Hematopoietic multipotent progenitor cell (in vitro differentiated cells): Measurements from ENCODE around the gene LCN6. TPM values are rescaled to one million over a fixed set of nuclear protein-coding genes. Genes with fewer than 3 reads are reported as not detected.

ENCODE experiments used
- DNase-seq, 3 donors: peaks; one replicate each; pipeline ENCODE4 v3.0.0-alpha.2; 2011 to 2015; ENCODE audit warnings: low read depth in 2 of 3, low spot score in 2 of 3
- total RNA-seq: library from RNA; depleted of rRNA; stranded (reverse); fragments of >200 nt; gene quantifications from one replicate; pipeline ENCODE4 v1.2.3, GENCODE V29; 2012

LCN6 gene
- total RNA-seq, 1 donor: 0.81 TPM

- peak; percentile 88 to 96 (median 88) for DNase-seq
These were observed 20.2 kb downstream of the LCN6 start for GRCh38 chr9:136728080-136728547.

- DNase-seq: peak in 2 of 3 donors; percentile 70 to 80
These were observed 21.6 kb downstream of the LCN6 start for GRCh38 chr9:136726631-136727191.

DNA sequence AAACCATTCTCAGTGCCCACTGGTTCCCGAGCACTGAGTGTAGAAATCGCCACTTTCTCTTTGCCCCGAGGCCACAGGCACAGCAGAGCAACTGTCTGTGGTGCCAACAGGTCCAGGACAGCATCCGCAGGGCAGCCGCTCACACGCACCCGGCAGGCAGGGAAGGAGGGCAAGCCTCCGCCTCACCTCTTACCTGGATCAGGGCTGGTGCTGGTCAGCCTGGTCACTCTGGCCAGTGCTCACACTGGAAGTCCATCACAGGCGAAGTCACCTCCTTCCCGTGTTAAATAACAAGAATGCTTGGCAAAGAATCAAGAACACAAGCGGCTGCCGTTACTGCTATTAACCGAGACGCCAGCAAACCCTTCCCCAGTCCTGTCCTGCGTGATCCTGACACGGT is 22.2 kb downstream of the LCN6 start:
- no peak for DNase-seq

GRCh38 chr9:136725612-136726011 is 22.7 kb downstream of the LCN6 start:
- DNase-seq: no peak

DNA sequence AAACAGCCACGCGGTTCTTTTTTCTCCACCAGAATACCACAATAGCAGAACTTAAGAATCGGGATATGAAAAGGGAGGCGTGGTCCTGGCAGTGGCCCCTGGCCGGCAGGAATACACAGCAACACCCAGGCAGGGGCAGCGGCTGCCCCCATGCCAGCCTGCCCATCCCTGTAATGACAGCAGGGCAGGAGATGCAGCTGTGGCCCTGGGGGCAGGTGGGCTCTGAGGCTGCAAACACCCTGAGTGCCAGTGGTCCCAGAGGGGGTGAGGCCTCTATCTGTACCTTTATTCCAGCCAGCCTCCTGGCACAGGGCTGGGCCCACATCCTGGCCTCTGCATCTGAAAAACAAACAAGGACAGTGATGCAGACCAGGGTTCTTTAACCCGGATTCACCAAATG is 23.6 kb downstream of the LCN6 start:
- no peak for DNase-seq

GRCh38 chr9:136723989-136724388 is 24.3 kb downstream of the LCN6 start:
- DNase-seq: no peak

- no peak for DNase-seq
These were observed 24.9 kb downstream of the LCN6 start for GRCh38 chr9:136723362-136723976.

DNA sequence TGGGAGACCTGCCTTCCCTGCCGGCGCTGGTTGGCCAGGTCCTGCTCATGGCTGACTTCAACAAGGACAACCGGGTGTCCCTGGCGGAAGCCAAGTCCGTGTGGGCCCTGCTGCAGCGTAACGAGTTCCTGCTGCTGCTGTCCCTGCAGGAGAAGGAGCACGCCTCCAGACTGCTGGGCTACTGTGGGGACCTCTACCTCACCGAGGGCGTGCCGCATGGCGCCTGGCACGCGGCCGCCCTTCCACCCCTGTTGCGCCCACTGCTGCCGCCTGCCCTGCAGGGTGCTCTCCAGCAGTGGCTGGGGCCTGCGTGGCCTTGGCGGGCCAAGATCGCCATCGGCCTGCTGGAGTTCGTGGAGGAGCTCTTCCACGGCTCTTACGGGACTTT is 25.4 kb downstream of the LCN6 start:
- no peak for DNase-seq

DNA sequence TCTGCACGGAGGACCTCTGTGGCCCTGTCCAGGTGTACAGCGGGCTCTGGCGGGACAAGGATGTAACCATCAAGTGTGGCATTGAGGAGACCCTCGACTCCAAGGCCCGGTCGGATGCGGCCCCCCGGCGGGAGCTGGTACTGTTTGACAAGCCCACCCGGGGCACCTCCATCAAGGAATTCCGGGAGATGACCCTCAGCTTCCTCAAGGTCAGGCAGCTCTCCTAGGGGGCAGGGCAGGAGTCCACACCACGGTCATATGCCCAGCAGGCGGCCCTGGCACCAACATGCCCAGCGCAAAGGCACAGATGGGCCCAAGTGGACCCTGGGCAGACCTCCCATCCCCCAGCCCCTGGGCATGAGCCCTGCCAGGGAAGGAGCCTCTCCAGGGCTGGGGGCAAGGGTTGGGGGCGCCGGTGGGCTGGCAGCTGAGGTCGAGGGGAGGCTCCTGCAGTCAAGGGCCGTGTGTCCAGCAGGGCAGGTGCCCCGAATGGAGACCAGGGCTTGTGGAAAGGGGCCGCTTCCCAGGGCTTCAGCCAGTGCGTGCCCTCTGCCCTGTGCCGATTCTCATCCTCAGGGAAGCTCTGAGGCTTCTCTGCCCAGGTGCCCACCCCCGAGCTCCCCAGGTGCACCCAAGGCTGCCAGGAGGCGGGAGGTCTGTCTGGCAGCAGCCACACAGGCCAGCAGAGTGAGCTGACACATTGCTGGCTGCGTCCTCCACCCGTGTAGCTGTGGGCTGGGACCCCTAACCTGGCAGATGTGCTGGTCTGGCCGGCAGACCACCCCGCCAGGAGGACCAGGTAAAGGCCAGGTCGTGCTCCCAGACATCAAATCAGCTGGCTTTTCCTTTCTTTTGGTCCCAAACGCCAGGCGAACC is 26.0 kb downstream of the LCN6 start:
- no peak for DNase-seq

- no peak for DNase-seq
These were observed 26.8 kb downstream of the LCN6 start for GRCh38 chr9:136721339-136722092.

- DNase-seq: no peak
These were observed 27.4 kb downstream of the LCN6 start for GRCh38 chr9:136720898-136721338.

- no peak for DNase-seq
These were observed 28.0 kb downstream of the LCN6 start for GRCh38 chr9:136720251-136720897.

GRCh38 chr9:136719195-136719880 is 29.0 kb downstream of the LCN6 start:
- DNase-seq: peak in 2 of 3 donors; percentile 56 to 68

DNA sequence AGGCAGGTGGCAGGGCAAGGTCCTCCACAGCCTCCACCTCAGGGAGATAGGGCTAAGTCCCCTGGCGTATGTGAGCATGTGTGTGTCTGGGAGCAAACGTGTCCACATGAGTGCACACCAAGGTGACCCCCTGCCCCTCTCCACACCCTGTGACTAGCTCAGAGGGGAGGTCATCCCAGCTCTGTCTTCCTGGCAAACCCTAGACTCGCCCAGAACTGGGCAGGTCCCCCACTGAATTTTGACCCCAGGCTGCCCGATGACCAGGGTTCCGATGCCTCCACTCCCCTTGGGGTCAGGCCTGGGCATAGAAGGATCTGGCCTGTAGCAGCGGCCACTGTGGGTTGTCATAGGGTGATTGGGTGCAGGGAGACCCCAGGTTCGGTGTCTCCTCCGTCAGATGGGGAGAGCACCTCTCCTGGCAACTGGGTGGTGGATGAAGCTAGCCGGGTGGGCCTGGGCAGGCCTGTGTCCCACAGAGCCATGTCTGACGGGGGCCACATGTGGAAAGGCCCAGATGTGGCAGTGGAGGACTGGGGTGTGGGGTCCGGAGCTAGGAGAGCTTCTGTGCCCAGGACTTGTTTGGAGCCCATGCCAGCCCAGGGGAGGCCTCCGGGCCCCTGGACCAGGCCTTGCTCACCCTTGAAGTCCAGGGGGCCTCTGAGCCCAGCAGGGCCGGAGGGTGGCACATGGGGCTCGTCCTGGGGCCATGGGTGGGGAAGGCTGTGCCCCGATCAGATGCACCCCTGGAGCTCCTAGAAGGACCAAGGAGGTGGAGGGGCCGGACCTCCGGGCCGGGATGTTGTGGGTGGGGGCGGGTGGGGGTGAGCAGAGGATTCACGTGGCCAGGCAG is 29.8 kb downstream of the LCN6 start:
- DNase-seq: no peak

DNA sequence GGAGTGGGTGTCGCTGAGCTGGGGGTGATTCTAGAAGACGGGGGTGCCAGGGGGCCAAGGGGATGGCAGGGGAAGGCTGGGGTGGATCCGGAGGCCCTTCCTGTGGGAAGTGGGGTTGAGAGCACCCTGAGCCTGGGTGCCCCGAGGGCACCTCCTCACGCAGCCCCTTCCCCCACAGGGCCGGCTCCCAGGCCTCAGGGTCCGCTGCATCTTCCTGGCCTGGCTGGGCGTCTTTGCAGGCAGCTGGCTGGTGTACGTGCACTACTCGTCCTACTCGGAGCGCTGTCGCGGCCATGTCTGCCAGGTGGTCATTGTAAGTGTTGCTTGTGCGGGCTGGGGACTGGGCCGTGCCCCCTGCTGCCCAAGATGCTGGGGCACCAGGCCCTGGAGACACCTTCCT is 30.9 kb downstream of the LCN6 start:
- DNase-seq: no peak

DNA sequence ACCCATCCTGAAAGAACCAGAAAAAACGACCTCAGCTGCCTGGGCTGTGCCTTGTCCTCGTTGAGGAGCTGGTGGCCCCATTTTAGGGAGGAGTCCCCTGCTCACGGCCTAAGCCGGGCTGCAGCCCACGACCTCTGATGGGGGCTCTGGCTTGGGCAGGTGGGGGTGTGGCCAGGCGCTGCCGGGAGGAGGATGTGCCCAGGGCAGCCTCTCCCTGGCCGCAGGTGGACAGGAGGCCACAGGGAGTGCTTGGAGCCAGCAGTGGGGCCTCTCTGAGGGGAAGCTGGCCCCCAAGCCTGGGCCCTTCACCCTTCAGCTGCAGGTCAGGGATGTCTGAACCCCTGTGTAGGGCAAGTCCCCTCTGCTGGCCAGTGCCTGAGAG is 33.4 kb downstream of the LCN6 start:
- DNase-seq: no peak

- DNase-seq: peak in 2 of 3 donors; percentile 85 to 92
These were observed 34.0 kb downstream of the LCN6 start for GRCh38 chr9:136714096-136714892.

DNA sequence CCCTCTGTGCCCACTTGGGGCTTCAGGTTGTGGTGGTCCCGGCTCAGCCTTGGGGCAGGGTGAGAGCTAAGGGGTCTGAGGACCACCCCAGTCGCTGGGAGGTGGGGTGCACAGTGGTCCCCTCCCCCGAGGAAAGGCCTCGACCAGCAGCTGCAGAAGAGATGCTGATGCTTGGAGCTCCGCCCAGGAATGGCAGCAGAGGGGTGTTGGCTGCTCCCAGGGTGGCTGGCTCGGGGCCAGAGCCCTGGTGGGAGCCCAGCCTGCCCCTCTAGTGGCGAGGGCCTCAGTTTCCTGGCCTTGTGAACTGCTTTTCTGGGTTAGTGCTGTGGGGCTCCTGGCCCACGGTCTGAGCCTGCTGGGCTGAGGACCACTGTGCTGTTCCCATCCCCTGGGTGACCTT is 34.8 kb downstream of the LCN6 start:
- peak in 1 of 3 donors; percentile 56 for DNase-seq
